Adipocyte (in vitro differentiated cells): ENCODE measurements around the gene LAMA4.
A peak's percentile ranks its signal among the peaks of the same experiment; 100 is the strongest.

Experiments
- DNase-seq: peaks from one replicate; pipeline ENCODE4 v3.0.0-alpha.2; 2015; ENCODE audit warnings: low read depth
- H3K27me3 ChIP-seq: replicated peaks from 2 replicates; pipeline ENCODE4 v1.7.0; 2013; ENCODE audit warnings: mild to moderate bottlenecking, low read length, moderate library complexity; ENCODE audit not compliant: control insufficient read depth, insufficient read depth
- H3K36me3 ChIP-seq: 2 replicates; pipeline ENCODE4 v1.7.0; 2013; ENCODE audit warnings: low read length, mild to moderate bottlenecking, moderate library complexity; ENCODE audit not compliant: control insufficient read depth, insufficient read depth, severe bottlenecking
- H3K4me1 ChIP-seq: 2 replicates; pipeline ENCODE4 v1.7.0; 2013; ENCODE audit warnings: mild to moderate bottlenecking, low read length, moderate library complexity; ENCODE audit not compliant: control insufficient read depth, insufficient read depth
- H3K4me3 ChIP-seq: 2 replicates; pipeline ENCODE4 v1.7.0; 2013; ENCODE audit warnings: mild to moderate bottlenecking, low read length, moderate library complexity
- H3K9ac ChIP-seq: 2 replicates; pipeline ENCODE4 v1.7.0; 2013; ENCODE audit warnings: mild to moderate bottlenecking, low read length, moderate library complexity
- H3K9me3 ChIP-seq: 2 replicates; pipeline ENCODE4 v1.7.0; 2013; ENCODE audit warnings: mild to moderate bottlenecking, low read length, moderate library complexity; ENCODE audit not compliant: control insufficient read depth

LAMA4 gene

DNA sequence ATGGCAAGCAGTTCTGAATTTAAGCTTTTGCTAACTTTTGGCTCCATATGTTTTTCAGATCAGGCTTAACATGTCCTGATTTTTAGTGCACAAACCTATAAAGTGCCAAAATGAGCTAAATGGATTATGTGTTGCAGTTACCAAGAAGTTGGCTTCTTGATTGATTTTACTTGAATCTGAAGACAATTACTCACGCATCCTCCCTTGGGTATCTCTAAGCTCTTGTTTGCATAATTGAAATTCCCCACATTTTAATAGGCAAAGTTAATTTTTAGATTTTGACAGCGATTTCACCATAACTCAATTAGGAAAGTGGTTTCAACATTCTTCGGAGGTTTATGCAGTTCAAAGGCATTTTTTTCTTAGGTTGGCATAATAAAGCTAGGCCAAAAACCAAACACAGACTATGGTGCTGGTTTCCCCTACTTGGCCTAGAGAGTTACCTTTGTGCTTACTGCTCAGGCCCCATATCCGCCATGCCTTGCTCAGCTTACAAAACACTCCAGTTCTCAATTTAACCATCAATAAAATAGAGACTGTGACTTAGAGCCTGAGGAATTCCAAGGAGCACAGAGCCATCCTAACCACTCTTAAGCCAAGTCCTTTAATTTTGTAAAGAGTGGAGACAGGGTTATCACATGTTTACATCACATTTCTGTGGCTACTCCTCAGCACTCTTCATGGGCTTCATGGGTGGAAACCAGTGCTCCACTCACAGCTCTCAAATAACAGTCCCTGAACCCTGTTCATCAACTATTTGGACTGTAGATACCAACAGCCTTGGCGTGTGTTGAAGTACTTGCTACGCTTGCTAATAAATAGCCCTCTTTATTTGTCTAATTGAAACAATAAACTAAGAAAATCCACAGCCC is 32.1 kb downstream of the LAMA4 start:
- Histone ChIP-seq H3K4me1 (peaks cover 90% of the 10 kb centered on the region), H3K4me3 (peak overlapping the region; percentile 45), H3K9me3 (no peaks in the 10 kb centered on the region), H3K36me3 (peaks cover 5% of the 10 kb centered on the region), H3K9ac (peak overlapping the region; percentile 88), H3K27me3 (no peaks in the 10 kb centered on the region)
- peak; percentile 74 for DNase-seq

GRCh38 chr6:112221561-112221960 is 32.8 kb downstream of the LAMA4 start:
- Histone ChIP-seq H3K9me3 (no peaks in the 10 kb centered on the region), H3K27me3 (no peaks in the 10 kb centered on the region), H3K9ac (peak overlapping the region; percentile 88), H3K4me3 (peak overlapping the region; percentile 45), H3K4me1 (peaks cover 93% of the 10 kb centered on the region), H3K36me3 (peaks cover 9% of the 10 kb centered on the region)
- DNase-seq, result peak; percentile 52

DNA sequence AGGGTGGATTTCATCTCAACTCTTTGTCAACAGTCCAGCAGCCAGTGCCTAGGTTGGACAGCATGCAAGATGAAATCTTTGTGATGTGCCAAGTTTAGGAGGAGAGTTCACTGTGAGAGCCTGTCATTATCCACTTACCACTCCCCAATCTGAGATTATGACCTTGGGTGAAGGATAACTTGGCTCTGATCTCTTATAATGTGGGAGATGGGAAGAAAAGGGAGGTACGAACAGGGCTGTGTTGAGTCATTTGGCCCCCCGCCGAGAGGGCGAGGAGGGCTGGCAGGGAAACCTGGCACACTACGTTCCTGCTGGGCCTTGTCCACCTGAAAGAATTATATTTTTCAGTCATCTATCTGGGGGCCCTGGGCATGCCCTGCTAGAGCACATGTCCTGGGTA is 35.8 kb downstream of the LAMA4 start:
- no peaks in the 10 kb centered on the region for H3K9me3 ChIP-seq
- H3K9ac ChIP-seq, result peak overlapping the region; percentile 4
- H3K36me3 ChIP-seq, result peaks cover 28% of the 10 kb centered on the region
- no peaks in the 10 kb centered on the region for H3K27me3 ChIP-seq
- peaks cover 93% of the 10 kb centered on the region for H3K4me1 ChIP-seq
- no peak for DNase-seq
- no peak overlapping the region for H3K4me3 ChIP-seq

DNA sequence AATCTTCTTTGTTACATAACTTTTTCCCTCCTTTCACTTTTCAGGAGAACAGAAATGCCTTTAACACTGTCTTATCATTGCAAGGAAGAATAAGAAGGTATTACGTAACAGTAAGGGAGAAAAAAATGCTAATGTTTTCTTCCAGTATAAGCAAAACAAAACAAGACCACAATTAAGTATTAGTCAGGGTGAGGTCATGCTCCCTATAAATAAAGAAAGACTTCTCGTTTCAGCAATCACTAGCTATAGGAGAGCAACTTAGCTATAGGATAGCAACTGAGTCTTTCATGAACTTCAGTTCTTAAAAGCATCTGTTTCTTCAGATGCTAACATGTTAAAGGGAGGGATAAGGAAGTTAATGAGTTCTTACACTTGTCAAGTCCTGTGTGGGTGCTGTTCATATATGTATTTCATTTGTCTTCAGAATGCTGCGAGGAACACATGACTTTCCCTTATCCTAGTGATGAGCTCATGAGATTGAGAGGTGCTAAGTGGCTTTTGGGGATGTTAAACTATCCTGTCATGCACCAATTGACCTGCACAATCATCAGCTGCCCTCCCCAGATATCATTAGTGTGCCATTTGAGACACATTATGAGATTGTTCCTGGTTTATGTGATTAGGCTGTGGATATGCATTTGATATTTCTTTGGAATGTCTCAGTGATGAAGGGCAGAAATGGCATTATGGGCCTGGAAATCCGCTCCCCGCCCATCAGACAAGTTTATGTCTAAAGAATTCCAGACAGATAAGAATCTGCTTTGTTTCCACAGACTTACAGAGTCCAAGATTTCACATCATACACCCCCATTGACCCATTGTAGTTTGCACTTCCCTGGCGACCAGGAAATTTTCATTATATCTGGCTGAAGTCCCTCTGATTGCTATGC is 37.5 kb downstream of the LAMA4 start:
- peaks cover 87% of the 10 kb centered on the region for H3K4me1 ChIP-seq
- peak overlapping the region; percentile 48 for H3K9ac ChIP-seq
- DNase-seq, result peak; percentile 66
- peak overlapping the region; percentile 43 for H3K4me3 ChIP-seq
- no peaks in the 10 kb centered on the region for H3K27me3 ChIP-seq
- H3K9me3 ChIP-seq, result no peaks in the 10 kb centered on the region
- H3K36me3 ChIP-seq, result peaks cover 45% of the 10 kb centered on the region

DNA sequence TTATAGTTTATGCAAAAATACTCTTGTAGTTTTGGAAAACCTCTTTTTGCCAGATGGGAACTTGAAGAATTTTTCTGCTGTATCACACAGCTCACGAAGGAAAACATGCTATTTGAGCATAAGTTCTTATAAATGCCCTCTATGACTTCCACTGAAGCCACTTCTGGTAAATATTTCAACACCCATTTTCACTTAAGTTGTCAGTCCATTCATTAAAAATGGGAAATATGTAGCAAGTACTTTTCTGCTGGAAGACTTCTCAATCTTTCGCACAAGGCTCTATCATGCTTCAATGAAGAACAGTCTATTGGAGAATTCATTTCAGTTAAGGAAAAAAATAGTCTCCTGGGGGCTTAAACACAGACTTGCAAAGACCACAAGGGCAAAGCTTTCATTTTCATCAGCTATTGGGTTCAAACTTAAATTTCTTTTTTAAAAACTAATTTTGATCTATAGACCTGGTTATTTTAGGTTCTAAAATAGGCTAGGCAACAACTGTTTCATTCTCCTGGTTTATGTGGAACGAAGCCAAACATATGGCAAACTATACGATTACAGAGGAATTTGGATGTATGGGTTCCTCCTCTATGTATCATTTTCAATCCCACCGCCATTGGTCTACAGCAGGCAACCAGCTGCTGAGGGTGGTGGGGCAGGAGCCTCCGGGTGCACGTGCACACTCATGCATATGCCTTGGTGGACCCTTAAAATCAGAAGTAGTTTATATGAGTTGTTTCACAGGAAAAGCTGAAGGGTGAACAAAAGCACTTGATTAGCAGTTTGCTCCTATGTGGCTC is 38.7 kb downstream of the LAMA4 start:
- peak overlapping the region; percentile 65 for H3K9ac ChIP-seq
- H3K4me3 ChIP-seq, result peak overlapping the region; percentile 25

DNA sequence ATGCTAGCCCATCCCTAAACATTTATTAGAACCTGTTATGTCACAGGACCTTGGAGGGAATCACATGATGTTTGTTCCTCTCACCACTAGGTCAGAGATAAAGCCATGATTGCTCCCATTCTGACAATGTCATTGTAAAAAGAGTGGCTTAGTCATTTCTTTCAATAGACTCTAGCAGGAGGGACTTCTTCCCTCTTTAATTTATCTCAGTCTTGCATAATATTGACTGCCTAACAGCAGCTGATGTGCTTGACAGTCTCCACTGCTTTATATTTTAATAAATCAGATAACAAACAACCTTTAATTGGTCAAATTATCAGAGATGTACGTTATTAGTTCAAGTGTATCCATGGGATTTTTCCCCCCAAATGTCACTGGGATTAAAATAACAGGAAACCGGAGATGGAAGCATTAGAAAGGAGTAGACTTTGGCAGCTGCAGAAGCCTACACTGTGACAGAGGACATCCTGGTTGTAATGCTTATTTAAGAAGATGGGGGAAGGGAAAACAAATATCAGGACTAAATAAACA is 39.6 kb downstream of the LAMA4 start:
- Histone ChIP-seq H3K9ac (peak overlapping the region; percentile 65), H3K27me3 (no peaks in the 10 kb centered on the region), H3K9me3 (no peaks in the 10 kb centered on the region), H3K36me3 (peaks cover 66% of the 10 kb centered on the region), H3K4me1 (peaks cover 76% of the 10 kb centered on the region), H3K4me3 (no peak overlapping the region)
- no peak for DNase-seq

More for the DNA sequence above, 38.7 kb downstream of the LAMA4 start:
- no peak for DNase-seq
- Histone ChIP-seq H3K27me3 (no peaks in the 10 kb centered on the region), H3K4me1 (peaks cover 76% of the 10 kb centered on the region), H3K9me3 (no peaks in the 10 kb centered on the region), H3K36me3 (peaks cover 57% of the 10 kb centered on the region)

GRCh38 chr6:112210852-112211251 is 43.5 kb downstream of the LAMA4 start:
- no peak overlapping the region for H3K4me3 ChIP-seq
- H3K36me3 ChIP-seq, result peaks cover 82% of the 10 kb centered on the region
- DNase-seq, result no peak
- H3K9me3 ChIP-seq, result no peaks in the 10 kb centered on the region
- peaks cover 76% of the 10 kb centered on the region for H3K4me1 ChIP-seq
- H3K27me3 ChIP-seq, result no peaks in the 10 kb centered on the region
- no peak overlapping the region for H3K9ac ChIP-seq

- Histone ChIP-seq H3K9me3 (no peaks in the 10 kb centered on the region), H3K4me3 (no peak overlapping the region), H3K9ac (peak overlapping the region; percentile 39)
Observed at GRCh38 chr6:112209131-112209530, 45.2 kb downstream of the LAMA4 start.

DNA sequence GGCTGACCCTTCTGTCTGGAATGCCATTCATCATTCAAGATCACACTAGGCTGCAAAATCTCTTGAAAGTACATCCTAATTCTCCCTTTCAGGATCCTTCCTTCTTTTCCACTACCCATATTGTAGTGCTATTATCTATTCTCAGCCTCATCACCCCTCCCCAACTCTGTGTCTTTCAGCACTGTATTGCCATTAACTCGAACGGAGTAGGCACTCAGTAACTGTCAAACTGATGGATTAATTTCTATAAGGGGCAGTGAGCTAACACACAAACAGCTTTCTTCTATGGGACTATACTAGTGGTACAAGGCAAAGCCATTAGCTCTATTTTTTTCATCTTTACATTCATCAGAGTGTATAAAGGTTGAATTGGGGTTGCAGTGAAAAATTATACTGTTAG is 46.6 kb downstream of the LAMA4 start:
- Histone ChIP-seq H3K9me3 (no peaks in the 10 kb centered on the region), H3K9ac (no peak overlapping the region), H3K4me1 (peaks cover 80% of the 10 kb centered on the region), H3K4me3 (no peak overlapping the region), H3K27me3 (no peaks in the 10 kb centered on the region), H3K36me3 (peaks cover 76% of the 10 kb centered on the region)
- no peak for DNase-seq

More at GRCh38 chr6:112209131-112209530, 45.2 kb downstream of the LAMA4 start:
- peak; percentile 34 for DNase-seq
- no peaks in the 10 kb centered on the region for H3K27me3 ChIP-seq
- peaks cover 77% of the 10 kb centered on the region for H3K4me1 ChIP-seq
- peaks cover 89% of the 10 kb centered on the region for H3K36me3 ChIP-seq

- Histone ChIP-seq H3K36me3 (peaks cover 73% of the 10 kb centered on the region), H3K9ac (no peak overlapping the region), H3K4me1 (peaks cover 87% of the 10 kb centered on the region), H3K9me3 (no peaks in the 10 kb centered on the region), H3K27me3 (no peaks in the 10 kb centered on the region), H3K4me3 (no peak overlapping the region)
- DNase-seq, result no peak
Observed at GRCh38 chr6:112207131-112207530, 47.2 kb downstream of the LAMA4 start.
